Loucy (cell line): Measurements from ENCODE around the gene GPRC5C.

Source experiments
- H2AFZ ChIP-seq: fragments of 200-600 bp; sonication (generic); 2 replicates; pipeline ENCODE4 v1.6.0; 2016; ENCODE audit warnings: antibody characterized with exemption, mild to moderate bottlenecking, low read length, moderate library complexity
- H3F3A ChIP-seq: fragments of 200-600 bp; 2 replicates; pipeline ENCODE4 v1.6.0; 2016; ENCODE audit warnings: antibody characterized with exemption, low read depth, mild to moderate bottlenecking
- H3K27me3 ChIP-seq: fragments of 200-600 bp; sonication (generic); 2 replicates; pipeline ENCODE4 v1.6.1; 2014; ENCODE audit warnings: low read length, mild to moderate bottlenecking; ENCODE audit not compliant: insufficient read depth, poor library complexity, severe bottlenecking
- H3K36me3 ChIP-seq: fragments of 200-600 bp; sonication (generic); 2 replicates; pipeline ENCODE4 v1.6.1; 2016; ENCODE audit warnings: low read length; ENCODE audit not compliant: insufficient read depth
- H3K4me1 ChIP-seq: fragments of 200-600 bp; sonication (generic); 2 replicates; pipeline ENCODE4 v1.5.1; 2014; ENCODE audit warnings: low read length, mild to moderate bottlenecking; ENCODE audit not compliant: insufficient read depth, poor library complexity, severe bottlenecking
- H3K4me2 ChIP-seq: fragments of 200-600 bp; sonication (generic); 2 replicates; pipeline ENCODE4 v1.6.0; 2014; ENCODE audit warnings: antibody characterized with exemption, low read length, low read depth, mild to moderate bottlenecking; ENCODE audit not compliant: poor library complexity, severe bottlenecking
- H3K4me3 ChIP-seq: fragments of 200-600 bp; sonication (generic); 2 replicates; pipeline ENCODE4 v1.5.1; 2014; ENCODE audit warnings: low read length, mild to moderate bottlenecking, mixed read lengths; ENCODE audit not compliant: poor library complexity, severe bottlenecking
- H3K79me2 ChIP-seq: fragments of 200-600 bp; sonication (generic); 2 replicates; pipeline ENCODE4 v1.6.1; 2014; ENCODE audit warnings: low read length; ENCODE audit not compliant: insufficient read depth
- H3K9ac ChIP-seq: fragments of 200-600 bp; sonication (generic); 2 replicates; pipeline ENCODE4 v1.6.0; 2014; ENCODE audit warnings: mild to moderate bottlenecking, low read depth, low read length, moderate library complexity; ENCODE audit not compliant: poor library complexity, severe bottlenecking
- H3K9me2 ChIP-seq: fragments of 200-600 bp; sonication (generic); replicated peaks from 2 replicates; pipeline ENCODE4 v1.6.1; 2016; ENCODE audit warnings: low read depth, low read length, mixed read lengths
- H3K9me3 ChIP-seq: fragments of 200-600 bp; sonication (generic); 2 replicates; pipeline ENCODE4 v1.6.1; 2014; ENCODE audit warnings: mild to moderate bottlenecking, antibody characterized with exemption, low read length, low read depth; ENCODE audit not compliant: insufficient read depth
- H4K20me1 ChIP-seq: fragments of 200-600 bp; sonication (generic); 2 replicates; pipeline ENCODE4 v1.6.0; 2014; ENCODE audit warnings: antibody characterized with exemption, low read length, mild to moderate bottlenecking; ENCODE audit not compliant: insufficient read depth, poor library complexity, severe bottlenecking
- EZH2phosphoT487 ChIP-seq: fragments of 200-600 bp; IDR thresholded peaks from 2 replicates; pipeline ENCODE4 v1.6.1; 2018; ENCODE audit warnings: antibody characterized with exemption, mild to moderate bottlenecking, moderate library complexity, borderline replicate concordance
- TF ChIP-seq, protein P1 (sequence below): fragments of 200-600 bp; sonication (generic); conservative IDR thresholded peaks from 2 replicates; pipeline ENCODE4 v1.5.1; 2014; ENCODE audit warnings: mild to moderate bottlenecking, antibody characterized with exemption, low read length

The GPRC5C gene

DNA sequence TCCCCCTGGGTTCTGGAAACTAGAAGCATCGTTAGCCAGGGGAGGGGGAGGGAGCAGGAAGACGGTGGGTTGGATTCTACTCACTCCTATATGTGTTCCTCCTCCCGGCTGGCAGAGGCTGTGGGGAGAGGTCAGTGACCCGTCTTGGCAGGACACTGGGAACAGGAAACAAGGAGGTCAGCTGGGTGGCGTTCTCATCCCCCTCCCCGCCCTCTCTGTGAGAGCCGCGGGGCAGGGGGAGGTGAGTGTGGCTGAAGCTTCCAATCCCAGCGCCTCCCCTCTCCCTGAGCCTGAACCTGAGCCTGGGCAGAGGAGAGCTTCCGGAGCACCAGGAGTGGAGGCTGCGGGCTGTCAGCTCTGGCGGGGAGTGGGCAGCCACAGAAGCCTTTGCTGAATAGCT lies 12.5 kb downstream of the GPRC5C start:
- Histone ChIP-seq H3K27me3 (no peaks in the 10 kb centered on the region), H3F3A (no peaks in the 10 kb centered on the region), H3K9ac (no peak overlapping the region), H3K9me2 (no peaks in the 10 kb centered on the region), H3K36me3 (no peaks in the 10 kb centered on the region), H4K20me1 (no peaks in the 10 kb centered on the region), H3K79me2 (no peaks in the 10 kb centered on the region), H3K4me2 (no peak overlapping the region), H3K4me1 (no peaks in the 10 kb centered on the region), H3K9me3 (no peaks in the 10 kb centered on the region; the same call in 1 of the 2 replicates), H3K4me3 (no peak overlapping the region), H2AFZ (no peak overlapping the region)
- no peak for TF ChIP-seq EZH2phosphoT487
- TF ChIP-seq, protein P1, sequence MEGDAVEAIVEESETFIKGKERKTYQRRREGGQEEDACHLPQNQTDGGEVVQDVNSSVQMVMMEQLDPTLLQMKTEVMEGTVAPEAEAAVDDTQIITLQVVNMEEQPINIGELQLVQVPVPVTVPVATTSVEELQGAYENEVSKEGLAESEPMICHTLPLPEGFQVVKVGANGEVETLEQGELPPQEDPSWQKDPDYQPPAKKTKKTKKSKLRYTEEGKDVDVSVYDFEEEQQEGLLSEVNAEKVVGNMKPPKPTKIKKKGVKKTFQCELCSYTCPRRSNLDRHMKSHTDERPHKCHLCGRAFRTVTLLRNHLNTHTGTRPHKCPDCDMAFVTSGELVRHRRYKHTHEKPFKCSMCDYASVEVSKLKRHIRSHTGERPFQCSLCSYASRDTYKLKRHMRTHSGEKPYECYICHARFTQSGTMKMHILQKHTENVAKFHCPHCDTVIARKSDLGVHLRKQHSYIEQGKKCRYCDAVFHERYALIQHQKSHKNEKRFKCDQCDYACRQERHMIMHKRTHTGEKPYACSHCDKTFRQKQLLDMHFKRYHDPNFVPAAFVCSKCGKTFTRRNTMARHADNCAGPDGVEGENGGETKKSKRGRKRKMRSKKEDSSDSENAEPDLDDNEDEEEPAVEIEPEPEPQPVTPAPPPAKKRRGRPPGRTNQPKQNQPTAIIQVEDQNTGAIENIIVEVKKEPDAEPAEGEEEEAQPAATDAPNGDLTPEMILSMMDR: no peak

DNA sequence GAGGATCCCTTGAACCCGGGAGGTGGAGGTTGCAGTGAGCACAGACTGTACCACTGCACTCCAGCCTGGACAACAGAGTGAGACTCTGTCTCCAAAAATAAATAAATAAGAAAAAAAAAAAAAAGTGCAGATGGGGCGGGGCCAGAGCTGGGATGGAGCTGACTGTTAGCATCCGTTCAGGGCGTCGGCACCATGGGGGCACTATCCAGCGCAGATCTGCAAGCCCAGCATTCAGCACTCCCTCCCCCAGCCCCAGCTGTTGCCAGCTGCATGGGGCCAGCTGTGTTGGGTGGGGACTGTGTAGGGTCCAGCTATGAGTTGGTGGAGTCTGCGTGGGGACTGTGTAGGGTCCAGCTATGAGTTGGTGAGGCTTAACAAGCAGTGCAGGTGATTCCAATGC lies 13.3 kb downstream of the GPRC5C start:
- Histone ChIP-seq H3F3A (no peaks in the 10 kb centered on the region), H4K20me1 (no peaks in the 10 kb centered on the region), H2AFZ (no peak overlapping the region), H3K36me3 (no peaks in the 10 kb centered on the region), H3K9me2 (no peaks in the 10 kb centered on the region), H3K9ac (no peak overlapping the region), H3K4me3 (no peak overlapping the region), H3K4me1 (no peaks in the 10 kb centered on the region), H3K9me3 (no peaks in the 10 kb centered on the region; the same call in 1 of the 2 replicates), H3K79me2 (no peaks in the 10 kb centered on the region), H3K27me3 (no peaks in the 10 kb centered on the region), H3K4me2 (no peak overlapping the region)
- no peak for TF ChIP-seq EZH2phosphoT487
- TF ChIP-seq, protein P1: no peak

DNA sequence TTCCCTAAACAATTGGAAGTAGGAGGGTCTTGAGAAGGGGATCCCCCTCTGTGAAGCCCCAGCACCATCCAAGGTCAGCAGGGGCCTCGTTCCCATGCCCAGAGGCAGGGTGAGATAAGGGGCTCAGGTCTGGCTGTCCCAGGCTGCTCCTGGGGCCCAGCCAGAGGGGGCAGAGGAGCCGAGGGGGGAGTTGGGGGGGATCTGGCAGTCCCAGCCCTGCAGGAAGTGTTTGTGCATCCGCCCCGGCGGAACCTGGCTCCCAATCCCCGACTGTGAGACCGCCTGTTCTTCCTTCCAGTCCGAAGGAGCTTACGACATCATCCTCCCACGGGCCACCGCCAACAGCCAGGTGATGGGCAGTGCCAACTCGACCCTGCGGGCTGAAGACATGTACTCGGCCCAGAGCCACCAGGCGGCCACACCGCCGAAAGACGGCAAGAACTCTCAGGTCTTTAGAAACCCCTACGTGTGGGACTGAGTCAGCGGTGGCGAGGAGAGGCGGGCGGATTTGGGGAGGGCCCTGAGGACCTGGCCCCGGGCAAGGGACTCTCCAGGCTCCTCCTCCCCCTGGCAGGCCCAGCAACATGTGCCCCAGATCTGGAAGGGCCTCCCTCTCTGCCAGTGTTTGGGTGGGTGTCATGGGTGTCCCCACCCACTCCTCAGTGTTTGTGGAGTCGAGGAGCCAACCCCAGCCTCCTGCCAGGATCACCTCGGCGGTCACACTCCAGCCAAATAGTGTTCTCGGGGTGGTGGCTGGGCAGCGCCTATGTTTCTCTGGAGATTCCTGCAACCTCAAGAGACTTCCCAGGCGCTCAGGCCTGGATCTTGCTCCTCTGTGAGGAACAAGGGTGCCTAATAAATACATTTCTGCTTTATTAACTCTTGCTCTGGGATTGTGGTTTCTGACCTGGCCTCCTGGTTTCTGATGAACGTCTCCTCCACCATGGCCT lies 14.9 kb downstream of the GPRC5C start:
- Histone ChIP-seq H3K4me1 (no peaks in the 10 kb centered on the region), H3K9me2 (no peaks in the 10 kb centered on the region), H3K4me3 (no peak overlapping the region), H2AFZ (no peak overlapping the region), H3K9ac (no peak overlapping the region), H3K79me2 (no peaks in the 10 kb centered on the region), H3F3A (no peaks in the 10 kb centered on the region), H3K27me3 (no peaks in the 10 kb centered on the region), H4K20me1 (no peaks in the 10 kb centered on the region), H3K9me3 (no peaks in the 10 kb centered on the region), H3K36me3 (no peaks in the 10 kb centered on the region), H3K4me2 (no peak overlapping the region)
- no peak for TF ChIP-seq EZH2phosphoT487
